HG02763 (cell line): ENCODE results near the gene COBL.

Experiments
- ATAC-seq: cut with Tn5 transposase; IDR thresholded peaks from one replicate; pipeline ENCODE4 v1.9.1; 2021; ENCODE audit warnings: mild to moderate bottlenecking, moderate library complexity; ENCODE audit not compliant: unreplicated experiment

Gene COBL

GRCh38 chr7:51152706-51153200 lies 163.9 kb downstream of the COBL start:
- ATAC-seq = no peak

GRCh38 chr7:51151455-51151854 lies 165.2 kb downstream of the COBL start:
- ATAC-seq = no peak

GRCh38 chr7:51150193-51150592 lies 166.4 kb downstream of the COBL start:
- no peak for ATAC-seq

- no peak for ATAC-seq
Measured at GRCh38 chr7:51148216-51148615, 168.4 kb downstream of the COBL start.

- no peak for ATAC-seq
Measured at GRCh38 chr7:51146816-51147586, 169.6 kb downstream of the COBL start.

- no peak for ATAC-seq
Measured at GRCh38 chr7:51144178-51144577, 172.4 kb downstream of the COBL start.

GRCh38 chr7:51142741-51143385 lies 173.7 kb downstream of the COBL start:
- ATAC-seq = no peak

- ATAC-seq = no peak
Measured at GRCh38 chr7:51141451-51142003, 175.1 kb downstream of the COBL start.

GRCh38 chr7:51140199-51141164 lies 176.1 kb downstream of the COBL start:
- ATAC-seq = no peak

GRCh38 chr7:51139796-51140195 lies 176.8 kb downstream of the COBL start:
- no peak for ATAC-seq

GRCh38 chr7:51138123-51139085 lies 178.2 kb downstream of the COBL start:
- no peak for ATAC-seq

GRCh38 chr7:51135576-51135975 lies 181.0 kb downstream of the COBL start:
- no peak for ATAC-seq

- no peak for ATAC-seq
Measured at GRCh38 chr7:51134013-51134441, 182.6 kb downstream of the COBL start.

GRCh38 chr7:51132661-51133060 lies 183.9 kb downstream of the COBL start:
- no peak for ATAC-seq

GRCh38 chr7:51129527-51130472 lies 186.8 kb downstream of the COBL start:
- no peak for ATAC-seq

- ATAC-seq = no peak
Measured at GRCh38 chr7:51128545-51129435, 187.8 kb downstream of the COBL start.

GRCh38 chr7:51127618-51127904 lies 189.0 kb downstream of the COBL start:
- ATAC-seq = no peak
